HUES64 (cell line): ENCODE measurements around the gene SEBOX.

Experiments
- H3K27ac ChIP-seq: 2 replicates; pipeline ENCODE4 v1.7.0; 2013; ENCODE audit warnings: low read depth, low read length, inconsistent platforms
- H3K27me3 ChIP-seq: 2 replicates; pipeline ENCODE4 v1.6.1; 2013; ENCODE audit warnings: mild to moderate bottlenecking, low read length; ENCODE audit not compliant: insufficient read depth
- H3K36me3 ChIP-seq: 2 replicates; pipeline ENCODE4 v1.6.1; 2013; ENCODE audit warnings: mild to moderate bottlenecking, low read length; ENCODE audit not compliant: insufficient read depth
- H3K4me1 ChIP-seq: 2 replicates; pipeline ENCODE4 v1.6.1; 2013; ENCODE audit warnings: mild to moderate bottlenecking, low read length, moderate library complexity; ENCODE audit not compliant: insufficient read depth
- H3K4me3 ChIP-seq: 2 replicates; pipeline ENCODE4 v1.5.1; 2013; ENCODE audit warnings: mild to moderate bottlenecking, low read length, moderate library complexity
- H3K9ac ChIP-seq: 2 replicates; pipeline ENCODE4 v1.6.1; 2013; ENCODE audit warnings: mild to moderate bottlenecking, low read depth, low read length
- H3K9me3 ChIP-seq: 2 replicates; pipeline ENCODE4 v1.6.1; 2013; ENCODE audit warnings: low read depth, low read length; ENCODE audit not compliant: insufficient read depth
- WGBS: fragments of 150-250, 120-280 bp; methylation state at CpG from one replicate; pipeline ENCODE4 v1.1.7; 2013; ENCODE audit warnings: missing lambda C conversion rate; 5-methylcytosine and 5-hydroxymethylcytosine counted together

SEBOX gene

DNA sequence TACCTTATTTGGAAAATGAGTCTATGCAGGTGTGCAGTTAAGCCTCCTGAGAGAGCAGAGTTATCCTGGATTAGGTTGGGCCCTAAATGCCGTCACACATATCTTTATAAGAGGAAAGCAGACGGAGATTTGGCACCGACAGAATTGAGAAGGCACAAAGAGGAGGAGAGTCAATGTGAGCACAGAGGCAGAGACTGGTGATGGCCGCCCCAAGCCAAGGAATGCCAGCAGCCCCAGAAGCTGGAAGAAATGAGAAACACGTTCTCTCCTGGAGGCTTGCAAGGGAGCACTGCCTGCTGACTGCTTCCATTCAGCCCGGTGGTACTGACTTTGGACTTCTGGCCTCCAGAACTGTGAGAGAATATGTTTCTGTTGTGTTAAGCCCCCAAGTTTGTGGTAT is 37.8 kb upstream of the SEBOX start:
- no peaks in the 10 kb centered on the region for H3K36me3 ChIP-seq
- H3K27ac ChIP-seq: no peak overlapping the region
- no peaks in the 10 kb centered on the region for H3K9me3 ChIP-seq
- H3K4me3 ChIP-seq: no peak overlapping the region
- peaks cover 72% of the 10 kb centered on the region for H3K27me3 ChIP-seq
- no peak overlapping the region for H3K9ac ChIP-seq
- peaks cover 47% of the 10 kb centered on the region for H3K4me1 ChIP-seq
- 74% methylated on average over 6 of the region's 6 CpGs for WGBS

- Histone ChIP-seq H3K36me3 (no peaks in the 10 kb centered on the region), H3K9me3 (no peaks in the 10 kb centered on the region), H3K4me3 (no peak overlapping the region), H3K27me3 (peaks cover 70% of the 10 kb centered on the region), H3K9ac (no peak overlapping the region), H3K4me1 (peaks cover 40% of the 10 kb centered on the region), H3K27ac (no peak overlapping the region)
- WGBS: 18% methylated on average over 3 of the region's 3 CpGs
These were observed 37.2 kb upstream of the SEBOX start for GRCh38 chr17:28402224-28402630.

GRCh38 chr17:28399808-28400207 is 34.8 kb upstream of the SEBOX start:
- no peaks in the 10 kb centered on the region for H3K9me3 ChIP-seq
- H3K36me3 ChIP-seq: no peaks in the 10 kb centered on the region
- H3K9ac ChIP-seq: no peak overlapping the region
- 92% methylated on average over 4 of the region's 4 CpGs for WGBS
- H3K4me3 ChIP-seq: no peak overlapping the region
- H3K27ac ChIP-seq: no peak overlapping the region
- peaks cover 49% of the 10 kb centered on the region for H3K27me3 ChIP-seq
- peaks cover 25% of the 10 kb centered on the region for H3K4me1 ChIP-seq

- no peaks in the 10 kb centered on the region for H3K9me3 ChIP-seq
- H3K9ac ChIP-seq: no peak overlapping the region
- no peaks in the 10 kb centered on the region for H3K36me3 ChIP-seq
- H3K27ac ChIP-seq: no peak overlapping the region
- peaks cover 17% of the 10 kb centered on the region for H3K4me1 ChIP-seq
- peaks cover 35% of the 10 kb centered on the region for H3K27me3 ChIP-seq
- H3K4me3 ChIP-seq: no peak overlapping the region
- WGBS: 89% methylated on average over 6 of the region's 6 CpGs
These were observed 33.4 kb upstream of the SEBOX start for GRCh38 chr17:28398280-28398981.

- H3K9ac ChIP-seq: no peak overlapping the region
- H3K27me3 ChIP-seq: peaks cover 28% of the 10 kb centered on the region; the same call in 1 of the 2 replicates
- 84% methylated on average over 7 of the region's 7 CpGs for WGBS
- no peak overlapping the region for H3K27ac ChIP-seq
- no peak overlapping the region for H3K4me3 ChIP-seq
- peaks cover 10% of the 10 kb centered on the region for H3K4me1 ChIP-seq
- no peaks in the 10 kb centered on the region for H3K36me3 ChIP-seq
- no peaks in the 10 kb centered on the region for H3K9me3 ChIP-seq
These were observed 32.8 kb upstream of the SEBOX start for GRCh38 chr17:28397687-28398279.

DNA sequence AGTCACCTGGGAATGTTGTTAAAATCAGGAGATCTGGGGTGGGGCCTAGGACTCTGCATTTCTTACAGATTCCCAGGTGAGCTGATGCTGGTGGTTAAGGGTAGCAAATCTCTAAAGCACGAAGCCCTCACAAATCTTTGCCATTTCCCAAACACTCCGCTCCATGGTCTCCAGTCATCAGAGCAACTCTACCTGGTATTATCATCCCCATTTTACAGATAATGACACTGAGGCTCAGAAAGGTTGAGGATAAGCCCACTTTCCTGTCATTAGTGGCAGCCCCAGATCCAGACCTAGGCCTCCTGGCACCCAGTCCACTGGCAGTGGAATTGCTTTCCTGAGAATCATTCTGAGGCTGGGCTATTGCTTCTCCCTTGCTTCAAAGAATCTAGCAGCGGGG is 32.3 kb upstream of the SEBOX start:
- Histone ChIP-seq H3K36me3 (no peaks in the 10 kb centered on the region), H3K4me3 (no peak overlapping the region), H3K9me3 (no peaks in the 10 kb centered on the region), H3K9ac (no peak overlapping the region), H3K27ac (no peak overlapping the region), H3K27me3 (peaks cover 25% of the 10 kb centered on the region; the same call in 1 of the 2 replicates), H3K4me1 (peaks cover 5% of the 10 kb centered on the region)
- 90% methylated on average over 3 of the region's 3 CpGs for WGBS

DNA sequence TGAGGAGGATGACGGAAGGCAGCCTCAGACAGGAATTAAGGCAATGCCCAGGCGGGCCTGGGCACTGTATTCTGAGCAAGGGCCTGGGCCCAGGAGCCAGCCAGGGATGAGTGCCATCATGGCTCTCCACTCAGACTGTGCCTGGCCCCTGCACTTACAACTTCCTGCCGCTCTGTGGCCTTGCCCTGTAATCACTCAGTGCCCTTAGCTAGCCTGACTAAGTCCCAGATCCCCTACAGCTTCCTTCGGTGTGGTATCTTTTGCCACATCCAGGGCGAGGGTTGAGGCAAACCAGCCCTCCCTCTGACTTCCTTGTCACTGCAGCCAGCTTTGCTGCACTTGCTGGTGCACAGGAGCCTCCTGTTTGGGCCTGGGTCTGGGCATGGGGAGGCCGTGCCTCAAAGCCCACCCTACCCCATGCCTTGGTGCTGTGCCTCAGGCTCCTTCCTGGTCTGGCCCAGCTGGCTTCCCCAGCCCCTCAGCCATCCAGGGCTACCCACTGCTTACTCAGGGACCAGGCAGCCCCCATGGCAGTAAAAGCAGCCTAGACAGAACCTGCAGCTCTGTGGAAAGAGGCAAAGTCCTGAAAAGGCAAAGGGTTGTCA is 31.7 kb upstream of the SEBOX start:
- Histone ChIP-seq H3K27me3 (peaks cover 22% of the 10 kb centered on the region; the same call in 1 of the 2 replicates), H3K9ac (no peak overlapping the region), H3K9me3 (no peaks in the 10 kb centered on the region), H3K4me1 (no peaks in the 10 kb centered on the region), H3K36me3 (no peaks in the 10 kb centered on the region), H3K27ac (no peak overlapping the region), H3K4me3 (no peak overlapping the region)
- 76% methylated on average over 6 of the region's 6 CpGs for WGBS

GRCh38 chr17:28395968-28396367 is 31.0 kb upstream of the SEBOX start:
- no peaks in the 10 kb centered on the region for H3K36me3 ChIP-seq
- no peak overlapping the region for H3K27ac ChIP-seq
- WGBS: 89% methylated on average over 6 of the region's 6 CpGs
- H3K4me1 ChIP-seq: no peaks in the 10 kb centered on the region
- H3K9ac ChIP-seq: no peak overlapping the region
- peaks cover 15% of the 10 kb centered on the region; the same call in 1 of the 2 replicates for H3K27me3 ChIP-seq
- H3K9me3 ChIP-seq: no peaks in the 10 kb centered on the region
- H3K4me3 ChIP-seq: no peak overlapping the region

- Histone ChIP-seq H3K36me3 (no peaks in the 10 kb centered on the region), H3K27me3 (peaks cover 9% of the 10 kb centered on the region; the same call in 1 of the 2 replicates), H3K27ac (no peak overlapping the region), H3K9ac (no peak overlapping the region), H3K4me1 (no peaks in the 10 kb centered on the region), H3K4me3 (no peak overlapping the region), H3K9me3 (no peaks in the 10 kb centered on the region)
- WGBS: 66% methylated on average over 2 of the region's 2 CpGs
These were observed 30.4 kb upstream of the SEBOX start for GRCh38 chr17:28395426-28395825.

DNA sequence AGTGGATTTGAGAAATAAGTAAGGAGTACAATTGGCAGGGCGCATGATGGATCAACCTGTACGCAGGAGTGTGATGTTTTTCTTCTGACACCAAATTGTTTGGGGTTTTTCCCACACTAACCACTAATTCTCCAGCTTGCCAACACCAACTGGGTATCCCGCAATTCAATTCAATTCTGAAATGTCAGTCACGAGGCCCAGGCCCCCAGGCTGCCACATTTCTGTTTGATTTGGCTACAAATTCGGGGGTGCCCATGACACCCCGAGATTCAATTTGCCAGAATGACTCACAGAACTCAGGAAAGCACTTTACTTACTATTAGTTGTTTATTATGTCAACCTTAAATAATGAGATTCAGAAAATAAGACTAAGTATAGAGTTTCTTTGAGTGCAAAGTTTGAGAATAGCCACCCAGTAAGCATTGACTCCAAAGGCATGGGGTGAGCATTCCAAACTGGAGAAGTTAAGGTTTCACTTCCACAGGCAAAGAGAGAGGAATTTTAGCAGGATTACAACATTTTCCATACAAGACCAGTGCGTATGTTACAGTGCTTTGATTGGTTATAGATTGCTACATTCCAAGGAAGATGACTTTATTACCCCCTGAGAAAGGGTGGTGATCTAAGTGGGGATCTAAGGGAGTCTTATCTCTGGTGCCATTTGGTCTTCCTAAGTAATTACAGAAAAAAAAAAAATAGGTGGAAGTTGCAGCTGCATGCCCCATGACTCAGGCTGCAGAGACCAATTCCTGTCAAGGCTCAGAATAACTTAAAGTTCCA is 29.5 kb upstream of the SEBOX start:
- WGBS: 94% methylated on average over 6 of the region's 7 CpGs
- Histone ChIP-seq H3K4me1 (no peaks in the 10 kb centered on the region), H3K4me3 (no peak overlapping the region), H3K9ac (no peak overlapping the region), H3K27ac (no peak overlapping the region), H3K36me3 (no peaks in the 10 kb centered on the region), H3K9me3 (no peaks in the 10 kb centered on the region), H3K27me3 (peaks cover 4% of the 10 kb centered on the region; the same call in 1 of the 2 replicates)

DNA sequence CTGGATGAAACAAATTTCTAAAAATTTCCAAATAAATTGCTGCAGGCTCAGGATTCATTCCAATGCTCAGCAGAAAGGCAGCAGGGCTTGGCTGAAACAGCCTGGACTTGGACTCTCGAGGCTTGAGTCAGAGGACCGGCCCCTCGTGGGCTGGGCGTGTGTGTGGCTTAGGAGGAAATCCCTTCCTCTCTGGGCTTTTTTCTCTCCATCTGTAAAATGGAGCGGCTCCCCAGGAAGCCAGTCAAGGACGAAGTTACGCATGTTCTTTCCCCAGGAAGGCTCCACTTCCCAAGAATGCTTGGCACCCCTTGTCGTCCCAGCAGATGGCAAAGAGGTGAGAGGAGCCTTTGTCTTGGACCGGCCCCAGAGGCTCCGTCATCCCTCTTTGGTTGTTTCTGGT is 27.5 kb upstream of the SEBOX start:
- Histone ChIP-seq H3K4me3 (no peak overlapping the region), H3K9me3 (no peaks in the 10 kb centered on the region), H3K9ac (no peak overlapping the region), H3K4me1 (no peaks in the 10 kb centered on the region), H3K36me3 (no peaks in the 10 kb centered on the region), H3K27me3 (no peaks in the 10 kb centered on the region), H3K27ac (no peak overlapping the region)
- WGBS: 56% methylated on average over 10 of the region's 10 CpGs
